HG02981 (cell line): Measurements from ENCODE around the gene MPV17.
"Not testable (repeated sequence)": the region's sequence is repeated elsewhere in the genome, so short reads cannot be mapped to it uniquely, and the experiment has no call there.

Source experiments
- ATAC-seq: cut with Tn5 transposase; IDR thresholded peaks from one replicate; pipeline ENCODE4 v1.9.1; 2021; ENCODE audit warnings: mild to moderate bottlenecking, moderate library complexity; ENCODE audit not compliant: unreplicated experiment

MPV17 gene

GRCh38 chr2:27270131-27270530 lies 52.8 kb downstream of the MPV17 start:
- ATAC-seq: no peak

GRCh38 chr2:27268296-27268695 lies 54.6 kb downstream of the MPV17 start:
- ATAC-seq: not testable (repeated sequence)

- no peak for ATAC-seq
Observed at GRCh38 chr2:27265536-27265870, 57.4 kb downstream of the MPV17 start.

- peak; percentile 40 for ATAC-seq
Observed at GRCh38 chr2:27264753-27265535, 58.0 kb downstream of the MPV17 start.

- no peak for ATAC-seq
Observed at GRCh38 chr2:27264253-27264752, 58.6 kb downstream of the MPV17 start.

DNA sequence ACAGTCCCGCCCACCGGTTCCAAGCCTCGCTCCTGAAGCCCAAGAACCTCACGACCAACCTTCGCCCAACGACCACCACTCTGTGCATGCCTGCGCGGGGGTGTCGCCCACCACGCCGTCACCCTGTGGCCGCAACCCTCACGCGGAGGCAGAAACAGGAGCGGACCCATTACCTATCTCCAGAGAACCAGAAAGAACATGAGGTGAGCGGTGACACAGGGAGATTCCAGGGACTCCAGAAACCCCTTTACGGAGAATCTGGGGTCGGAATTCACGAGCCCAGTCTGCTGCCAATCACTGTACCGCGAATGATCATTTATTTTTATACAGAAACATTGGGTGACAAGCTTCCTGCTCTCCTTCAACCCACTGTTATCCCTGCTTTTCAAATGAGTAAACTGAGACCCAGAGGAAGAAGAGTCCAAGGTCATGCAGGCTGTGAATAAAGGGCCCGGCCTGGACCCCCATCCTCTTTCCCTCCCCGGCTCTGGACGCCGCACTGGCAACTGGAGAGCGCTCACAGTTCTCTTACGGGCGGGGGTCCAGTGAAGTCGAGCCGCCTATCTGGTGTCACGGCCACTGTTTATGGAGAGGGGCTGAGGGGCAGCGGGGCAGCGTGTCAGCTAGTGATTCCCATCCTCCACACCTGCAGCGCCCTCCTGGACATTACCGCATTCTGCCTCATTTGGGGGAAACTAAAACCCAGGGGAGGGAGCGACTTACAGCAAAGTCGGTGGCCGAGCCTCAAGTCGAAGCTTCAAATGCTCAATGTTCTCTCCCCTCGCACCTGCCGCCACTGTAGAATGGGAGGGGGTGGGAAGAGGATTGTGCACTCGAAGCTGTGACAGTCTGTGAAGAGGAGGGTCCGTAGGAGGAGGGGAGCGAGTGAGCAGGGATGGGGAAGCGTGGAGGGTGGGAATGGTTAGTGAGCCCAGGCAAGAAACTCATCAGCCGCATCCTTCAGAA lies 59.3 kb downstream of the MPV17 start:
- no peak for ATAC-seq

DNA sequence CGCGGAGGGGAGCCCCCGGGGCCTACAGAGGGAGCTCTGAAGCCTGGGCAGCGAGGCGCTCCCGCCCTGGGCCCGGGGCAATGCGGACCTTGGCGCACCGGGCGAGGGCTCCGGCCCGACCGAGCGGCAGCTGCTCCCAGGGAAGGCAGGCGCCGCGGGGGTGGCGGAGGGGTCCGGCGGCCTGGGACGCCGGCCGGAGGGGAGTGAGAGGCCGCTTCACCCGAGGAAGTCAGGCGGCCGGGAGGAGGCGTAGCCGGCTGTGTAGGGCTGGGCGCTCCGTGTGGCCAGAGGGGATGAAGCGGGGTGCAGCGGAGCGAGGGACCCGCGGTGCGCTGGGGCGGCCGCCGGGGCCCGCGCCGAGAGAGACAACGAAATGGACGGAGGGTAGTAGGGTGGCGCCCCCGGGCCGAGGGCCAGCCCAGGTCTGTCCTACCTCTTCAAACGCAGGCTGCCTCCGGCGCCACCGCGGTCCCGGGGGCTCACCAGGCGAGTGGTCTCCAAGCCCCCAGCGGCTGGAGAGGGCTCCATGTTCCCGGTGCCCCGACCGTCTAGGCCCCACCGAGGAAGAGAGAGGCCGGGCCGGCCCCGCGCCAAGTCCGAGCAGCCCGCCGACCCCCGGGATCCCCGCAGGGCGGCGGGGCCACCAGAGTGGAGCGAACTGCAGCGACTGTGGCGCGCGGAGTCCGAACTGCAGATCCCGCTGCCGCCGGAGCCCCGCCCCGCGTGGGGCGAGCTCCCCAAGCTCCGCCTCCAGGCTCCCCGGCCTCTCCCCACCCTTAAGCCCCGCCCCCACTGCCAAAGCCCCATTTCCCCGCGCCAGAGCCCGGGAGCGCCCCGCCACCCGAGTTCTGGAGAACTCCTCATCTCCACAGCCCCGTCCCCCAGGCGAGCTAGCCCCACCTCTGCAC lies 60.3 kb downstream of the MPV17 start, which contains the start of gene SLC30A3:
SLC30A3 (minus strand) TSS at position 669 of the 908 bp plus-strand sequence; CDS start at position 528, 141 bp downstream.
- no peak for ATAC-seq

DNA sequence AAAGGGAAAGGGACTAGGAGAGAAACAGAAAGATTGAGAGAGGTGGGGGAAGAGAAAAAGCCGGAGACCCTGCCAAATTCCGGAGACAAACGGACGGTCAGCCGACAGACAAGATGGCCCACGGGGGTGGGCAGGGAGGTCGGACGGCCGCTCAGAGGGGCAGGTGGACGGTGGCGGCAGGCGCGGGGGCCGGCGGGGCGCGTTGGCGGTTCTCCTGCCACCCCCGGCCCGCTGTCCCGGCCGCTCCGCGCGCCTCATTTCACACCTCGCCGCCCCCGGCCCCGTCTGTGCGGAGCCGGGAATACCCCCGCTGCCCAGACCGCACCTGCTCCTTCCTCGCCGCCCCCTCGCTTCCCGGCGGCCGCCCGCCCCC lies 61.0 kb downstream of the MPV17 start:
- ATAC-seq: no peak

DNA sequence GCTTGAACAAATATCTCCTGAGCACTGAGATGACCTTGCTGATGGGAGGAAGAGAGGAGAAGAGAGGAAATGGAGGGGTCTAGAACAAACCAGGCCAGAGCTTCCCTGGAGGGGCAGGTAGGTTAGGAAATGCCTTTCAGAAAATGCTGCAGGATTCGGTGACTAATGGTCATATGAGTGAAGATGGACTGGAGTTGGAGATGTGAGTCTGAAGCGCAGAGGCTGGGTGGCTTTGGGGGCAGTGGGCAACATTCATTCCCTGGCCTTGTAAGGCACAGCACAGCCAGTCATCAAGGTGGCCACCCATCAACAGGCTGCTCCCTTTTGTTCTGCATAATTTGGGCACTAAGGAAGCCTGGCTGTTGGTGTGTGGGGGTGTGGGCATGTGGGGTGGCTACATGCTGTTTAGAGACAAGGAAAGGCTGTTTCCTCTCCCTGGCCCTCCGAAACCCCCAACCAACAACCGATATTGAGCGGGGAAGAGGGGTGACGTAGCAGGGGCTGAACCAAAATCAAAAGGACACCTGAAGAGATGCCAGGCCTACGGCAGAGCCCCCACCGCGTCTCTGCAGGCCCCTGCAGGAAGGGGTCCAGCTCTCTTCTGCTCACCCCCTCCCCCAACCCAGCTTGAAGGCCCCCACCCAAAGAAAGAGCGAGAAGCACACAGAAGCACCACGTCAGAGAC lies 61.5 kb downstream of the MPV17 start:
- no peak for ATAC-seq
